Measurements from ENCODE around the gene CLP1.
"Not testable (repeated sequence)": the region's sequence is repeated elsewhere in the genome, so short reads cannot be mapped to it uniquely, and the experiment has no call there.

The CLP1 gene

GRCh38 chr11:57675176-57675941, 17.8 kb downstream of the CLP1 start:
- DNase-seq (ENCODE audit: low read depth), result peak; percentile 72
- H3K4me3 ChIP-seq (ENCODE audit: low read depth, low read length), result peak overlapping the region; percentile 34
- TF ChIP-seq CTCF (IDR thresholded peaks at IDR 0.05; ENCODE audit: control insufficient read depth, extremely low read depth, insufficient read depth), result no peak

- TF ChIP-seq CTCF (IDR thresholded peaks at IDR 0.05; ENCODE audit: control insufficient read depth, extremely low read depth, insufficient read depth), result no peak
- no peak overlapping the region for H3K4me3 ChIP-seq (ENCODE audit: low read depth, low read length)
- DNase-seq (ENCODE audit: low read depth), result no peak
These were observed 21.8 kb downstream of the CLP1 start for GRCh38 chr11:57679396-57679795.

- no peak for TF ChIP-seq CTCF (IDR thresholded peaks at IDR 0.05; ENCODE audit: control insufficient read depth, extremely low read depth, insufficient read depth)
- H3K4me3 ChIP-seq (ENCODE audit: low read depth, low read length), result no peak overlapping the region
- no peak for DNase-seq (ENCODE audit: low read depth)
These were observed 23.0 kb downstream of the CLP1 start for GRCh38 chr11:57680552-57680874.

GRCh38 chr11:57681168-57681567, 23.6 kb downstream of the CLP1 start:
- TF ChIP-seq CTCF (IDR thresholded peaks at IDR 0.05; ENCODE audit: control insufficient read depth, extremely low read depth, insufficient read depth), result no peak

GRCh38 chr11:57690474-57690873, 32.9 kb downstream of the CLP1 start:
- H3K4me3 ChIP-seq (ENCODE audit: low read depth, low read length); DNase-seq (ENCODE audit: low read depth): not testable (repeated sequence)

More at GRCh38 chr11:57681168-57681567, 23.6 kb downstream of the CLP1 start:
- no peak overlapping the region for H3K4me3 ChIP-seq (ENCODE audit: low read depth, low read length)
- no peak for DNase-seq (ENCODE audit: low read depth)

GRCh38 chr11:57698843-57699365, 41.3 kb downstream of the CLP1 start:
- no peak overlapping the region for H3K4me3 ChIP-seq (ENCODE audit: low read depth, low read length)
- no peak for DNase-seq (ENCODE audit: low read depth)
- no peak for TF ChIP-seq CTCF (IDR thresholded peaks at IDR 0.05; ENCODE audit: control insufficient read depth, extremely low read depth, insufficient read depth)

- H3K4me3 ChIP-seq (ENCODE audit: low read depth, low read length), result no peak overlapping the region
- DNase-seq (ENCODE audit: low read depth), result no peak
- no peak for TF ChIP-seq CTCF (IDR thresholded peaks at IDR 0.05; ENCODE audit: control insufficient read depth, extremely low read depth, insufficient read depth)
These were observed 42.3 kb downstream of the CLP1 start for GRCh38 chr11:57699813-57700212.
